Cardiac septum (tissue), 1 donor: ENCODE results near the gene OR2G6. TPM values are rescaled to one million over a fixed set of nuclear protein-coding genes. Genes with fewer than 3 reads are reported as not detected.
"Not testable (repeated sequence)": the region's sequence is repeated elsewhere in the genome, so short reads cannot be mapped to it uniquely, and the experiment has no call there.

Experiments used
- DNase-seq: peaks from one replicate; pipeline ENCODE4 v3.0.0-alpha.2; 2020; ENCODE audit warnings: low spot score
- intact Hi-C: fragments of 100-400 bp; cut with DNase I; formaldehyde crosslinking; loops from one replicate; pipeline ENCODE4 v1.14.0; 2022
- total RNA-seq: library from RNA; stranded (reverse); fragmentation: NEBNext Ultra II Directional; extraction: Animal tissue kit (Norgen Biotek cat#: 25700); gene quantifications from one replicate; pipeline ENCODE4 v1.2.1, GENCODE V29; 2021
- donor health status: DM: no; HTN: no; CAD: no.

The OR2G6 gene
- total RNA-seq, 1 donor from 2014 or later, result not detected

DNA sequence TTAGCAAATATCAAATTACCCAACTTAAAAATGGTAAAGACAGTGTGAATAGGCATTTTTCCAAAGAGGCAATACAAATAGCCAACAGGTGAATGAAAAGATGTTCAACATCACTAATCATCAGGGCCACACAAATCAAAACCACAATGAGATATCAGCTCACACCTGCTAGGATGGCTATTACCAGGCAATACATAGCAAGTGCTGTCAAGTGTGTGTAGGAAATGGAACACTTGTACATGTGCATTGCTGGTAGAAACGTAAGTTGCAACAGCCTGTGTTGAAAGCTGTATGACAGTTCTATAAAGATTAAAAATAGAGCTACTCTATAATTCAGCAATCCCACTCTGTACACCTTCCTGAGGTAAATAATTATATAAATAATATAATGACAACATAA lies 64.2 kb downstream of the OR2G6 start:
- DNase-seq, intact Hi-C loops: not testable (repeated sequence)

- intact Hi-C loops, DNase-seq: not testable (repeated sequence)
Measured at GRCh38 chr1:248573856-248574255, 66.0 kb downstream of the OR2G6 start.

GRCh38 chr1:248574657-248575056 lies 66.8 kb downstream of the OR2G6 start, which contains the start of gene OR2T34:
OR2T34 (minus strand) TSS chr1:248574757; CDS start chr1:248574757, 0 bp downstream.
- DNase-seq, intact Hi-C loops: not testable (repeated sequence)

- no peak for DNase-seq
- intact Hi-C loops, result no loop called here
Measured at GRCh38 chr1:248576260-248576980, 68.5 kb downstream of the OR2G6 start.

Other genes starting within 250 kb of the OR2G6 start
- gene OR2T33, start 230.1 kb upstream of the OR2G6 start, total RNA-seq, result not detected
- gene OR2T12, start 204.6 kb upstream of the OR2G6 start, total RNA-seq, result not detected
- not detected for gene OR2M7, start 183.5 kb upstream of the OR2G6 start, total RNA-seq
- not detected for gene OR14C36, start 159.3 kb upstream of the OR2G6 start, total RNA-seq
- not detected for gene OR2T4, start 146.4 kb upstream of the OR2G6 start, total RNA-seq
- not detected for gene OR2T6, start 132.3 kb upstream of the OR2G6 start, total RNA-seq
- not detected for gene OR2T1, start 105.0 kb upstream of the OR2G6 start, total RNA-seq
- not detected for gene OR2T2, start 62.4 kb upstream of the OR2G6 start, total RNA-seq
- not detected for gene OR2T3, start 34.7 kb upstream of the OR2G6 start, total RNA-seq
- gene OR2T5, start 19.5 kb upstream of the OR2G6 start, total RNA-seq, result not detected
- gene OR2T29, start 54.7 kb downstream of the OR2G6 start, total RNA-seq, result not detected
- not detected for gene OR2T34, start 66.7 kb downstream of the OR2G6 start, total RNA-seq
- not detected for gene OR2T10, start 89.6 kb downstream of the OR2G6 start, total RNA-seq
- gene OR2T11, start 127.0 kb downstream of the OR2G6 start, total RNA-seq, result not detected
- not detected for gene OR2T35, start 137.2 kb downstream of the OR2G6 start, total RNA-seq
- gene OR2T27, start 147.5 kb downstream of the OR2G6 start, total RNA-seq, result not detected
- gene OR14I1, start 194.7 kb downstream of the OR2G6 start, total RNA-seq, result not detected
- not detected for gene LYPD8, start 247.7 kb downstream of the OR2G6 start, total RNA-seq